Calu3 (cell line): ENCODE results near the gene UNK. TPM values are rescaled to one million over a fixed set of nuclear protein-coding genes. Genes with fewer than 3 reads are reported as not detected.

Experiments
- BruUV-seq: library from RNA; stranded (reverse); fragments of 400-500 nt; replicated peaks from 2 replicates; lab custom pipeline; 2021; lab: Mats Ljungman, UMichigan
- CTCF ChIA-PET: fragments of 300-600 bp; sonication (Branson Sonifier 250); formaldehyde crosslinking; loops from one replicate; lab custom pipeline; 2022; ENCODE audit warnings: antibody characterized with exemption; lab: Charles Lee
- DNase-seq: peaks from one replicate; pipeline ENCODE4 v3.0.0; 2022
- H3K27ac Mint-ChIP-seq: one replicate; pipeline ENCODE4 v1.8.0; 2022; ENCODE audit warnings: mixed read lengths; ENCODE audit not compliant: unreplicated experiment
- H3K27me3 Mint-ChIP-seq: one replicate; pipeline ENCODE4 v1.8.0; 2022; ENCODE audit warnings: mixed read lengths; ENCODE audit not compliant: unreplicated experiment
- H3K36me3 Mint-ChIP-seq: one replicate; pipeline ENCODE4 v1.8.0; 2022; ENCODE audit warnings: mild to moderate bottlenecking, moderate library complexity, mixed read lengths; ENCODE audit not compliant: insufficient read depth, unreplicated experiment
- H3K4me1 Mint-ChIP-seq: one replicate; pipeline ENCODE4 v1.8.0; 2022; ENCODE audit warnings: mild to moderate bottlenecking, low read depth, mixed read lengths; ENCODE audit not compliant: unreplicated experiment
- H3K4me3 Mint-ChIP-seq: one replicate; pipeline ENCODE4 v1.8.0; 2022; ENCODE audit warnings: mild to moderate bottlenecking, low read depth, moderate library complexity, mixed read lengths; ENCODE audit not compliant: unreplicated experiment
- H3K9me3 Mint-ChIP-seq: one replicate; pipeline ENCODE4 v1.8.0; 2022; ENCODE audit warnings: low read depth, mixed read lengths; ENCODE audit not compliant: unreplicated experiment
- intact Hi-C: fragments of 100-400 bp; cut with micrococcal nuclease; formaldehyde crosslinking; loops from one replicate; pipeline ENCODE4 v1.10.0; 2022; ENCODE audit not compliant: unreplicated experiment
- total RNA-seq: library from RNA; stranded (reverse); gene quantifications from 2 replicates; pipeline ENCODE4 v1.2.3, GENCODE V29; 2022
- TF ChIP-seq, protein P1 (sequence below): fragments of 200-600 bp; IDR thresholded peaks from one replicate; pipeline ENCODE4 v1.8.0; 2022; ENCODE audit warnings: antibody characterized with exemption; ENCODE audit not compliant: unreplicated experiment

UNK gene
- total RNA-seq, 1 experiment from 2014 or later = 26.0 TPM

DNA sequence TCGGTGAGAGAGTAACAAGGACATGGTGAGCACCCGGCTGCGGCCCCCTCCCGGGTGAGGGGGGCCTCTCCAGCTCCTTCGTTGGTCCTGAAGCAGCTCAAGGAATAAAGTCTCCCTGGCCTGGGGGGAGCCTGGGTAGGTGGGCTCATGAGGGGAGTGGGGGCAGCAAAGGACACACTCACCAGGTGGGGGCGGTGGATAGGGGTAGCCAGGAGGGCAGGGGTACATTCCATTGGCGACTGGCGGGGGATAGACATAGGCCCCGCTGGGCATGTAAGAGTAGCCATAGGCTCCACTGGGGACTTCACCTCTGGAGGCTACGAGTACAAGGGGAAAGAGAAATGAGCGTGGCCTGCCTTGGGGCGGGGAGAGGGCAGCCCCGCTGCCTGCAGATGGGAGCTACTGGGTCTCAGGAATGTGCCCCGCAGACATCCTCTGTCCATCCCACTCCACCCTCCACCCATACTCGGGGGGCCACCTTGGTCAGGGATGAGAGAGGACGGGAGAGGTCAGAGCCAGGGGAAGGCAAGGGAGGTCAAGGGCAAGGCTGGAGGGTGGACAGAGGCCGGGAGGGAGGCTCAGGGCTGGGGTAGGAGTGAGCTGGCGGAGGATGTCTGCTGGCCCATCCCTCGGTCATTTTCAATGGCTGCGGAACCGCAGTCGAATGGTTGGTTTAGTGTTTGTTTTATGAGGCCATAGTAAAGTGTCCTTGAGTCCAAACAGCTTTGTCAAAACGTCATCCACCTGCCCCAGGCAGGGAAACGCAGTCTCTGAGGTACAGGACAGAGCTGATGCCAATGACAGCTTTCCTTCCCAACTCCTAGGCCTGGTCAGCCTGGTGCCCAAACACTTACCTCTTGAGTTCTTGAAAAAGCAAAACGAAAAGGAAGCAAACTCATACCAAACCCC, 63.3 kb downstream of the UNK start:
- Mint-ChIP-seq H3K4me3 (peak overlapping the region; percentile 21), H3K4me1 (peaks cover 18% of the 10 kb centered on the region), H3K9me3 (no peaks in the 10 kb centered on the region), H3K36me3 (peaks cover 89% of the 10 kb centered on the region), H3K27me3 (no peaks in the 10 kb centered on the region), H3K27ac (no peak overlapping the region)
- TF ChIP-seq, protein P1, sequence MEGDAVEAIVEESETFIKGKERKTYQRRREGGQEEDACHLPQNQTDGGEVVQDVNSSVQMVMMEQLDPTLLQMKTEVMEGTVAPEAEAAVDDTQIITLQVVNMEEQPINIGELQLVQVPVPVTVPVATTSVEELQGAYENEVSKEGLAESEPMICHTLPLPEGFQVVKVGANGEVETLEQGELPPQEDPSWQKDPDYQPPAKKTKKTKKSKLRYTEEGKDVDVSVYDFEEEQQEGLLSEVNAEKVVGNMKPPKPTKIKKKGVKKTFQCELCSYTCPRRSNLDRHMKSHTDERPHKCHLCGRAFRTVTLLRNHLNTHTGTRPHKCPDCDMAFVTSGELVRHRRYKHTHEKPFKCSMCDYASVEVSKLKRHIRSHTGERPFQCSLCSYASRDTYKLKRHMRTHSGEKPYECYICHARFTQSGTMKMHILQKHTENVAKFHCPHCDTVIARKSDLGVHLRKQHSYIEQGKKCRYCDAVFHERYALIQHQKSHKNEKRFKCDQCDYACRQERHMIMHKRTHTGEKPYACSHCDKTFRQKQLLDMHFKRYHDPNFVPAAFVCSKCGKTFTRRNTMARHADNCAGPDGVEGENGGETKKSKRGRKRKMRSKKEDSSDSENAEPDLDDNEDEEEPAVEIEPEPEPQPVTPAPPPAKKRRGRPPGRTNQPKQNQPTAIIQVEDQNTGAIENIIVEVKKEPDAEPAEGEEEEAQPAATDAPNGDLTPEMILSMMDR = no peak
- DNase-seq = no peak
- BruUV-seq = no TSS peak
- intact Hi-C loops = loop anchor here (5.0 kb wide), 1 partner anchor 39 kb away; no protein-coding TSS in a partner anchor
- CTCF ChIA-PET = interaction anchor here (0.6 to 4.2 kb wide), 3 partner anchors 18 to 72 kb away, joined by 3 to 22 read pairs (median 3); partner anchors contain the start of gene TRIM47

DNA sequence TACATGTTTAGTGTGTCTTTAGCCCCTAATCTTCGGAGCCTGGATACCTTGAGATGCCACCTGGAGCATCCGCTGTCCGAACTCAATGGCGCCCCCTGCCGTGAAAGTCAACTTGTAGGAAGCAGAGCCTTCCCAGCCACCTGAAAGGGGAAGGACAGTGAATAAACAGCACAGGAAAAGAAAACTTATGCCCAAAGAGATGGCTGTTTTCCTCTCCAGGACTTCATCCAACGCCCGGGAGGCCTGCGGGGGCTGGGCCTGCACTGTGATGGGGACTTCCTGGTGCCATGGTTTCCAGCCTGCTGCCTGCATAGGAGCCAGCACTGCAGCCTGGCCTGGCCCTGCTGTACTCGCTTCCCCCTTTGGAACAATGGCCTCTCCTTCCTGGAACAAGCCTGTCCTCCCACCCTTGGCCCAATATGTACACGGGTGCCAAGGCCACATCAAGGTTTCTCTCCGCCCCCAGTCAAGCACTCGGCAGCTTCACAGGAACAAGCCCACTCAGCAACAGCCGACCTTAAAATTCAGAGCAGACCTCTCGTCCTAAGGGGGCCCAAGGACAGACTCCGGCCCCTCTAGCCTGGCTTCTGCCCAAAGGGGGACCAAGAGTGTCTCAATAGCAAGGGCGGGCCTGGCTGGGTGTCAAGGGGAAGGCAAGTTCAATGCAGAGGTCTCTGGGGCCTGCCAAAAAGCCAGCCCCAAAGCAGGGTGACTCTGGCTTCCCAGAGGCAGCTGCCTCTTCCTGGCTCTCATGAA, 64.1 kb downstream of the UNK start:
- CTCF ChIA-PET = interaction anchor here (0.6 kb wide), 2 partner anchors 18 to 284 kb away, joined by 3 to 5 read pairs; no protein-coding TSS in a partner anchor
- intact Hi-C loops = loop anchor here (5.0 kb wide), 1 partner anchor 39 kb away; no protein-coding TSS in a partner anchor
- no TSS peak for BruUV-seq
- TF ChIP-seq, protein P1 = peak; percentile 84
- H3K9me3 Mint-ChIP-seq = no peaks in the 10 kb centered on the region
- no peak overlapping the region for H3K4me3 Mint-ChIP-seq
- H3K36me3 Mint-ChIP-seq = peaks cover 91% of the 10 kb centered on the region
- no peak overlapping the region for H3K27ac Mint-ChIP-seq
- no peaks in the 10 kb centered on the region for H3K27me3 Mint-ChIP-seq
- H3K4me1 Mint-ChIP-seq = peaks cover 18% of the 10 kb centered on the region
- DNase-seq = peak; percentile 82

DNA sequence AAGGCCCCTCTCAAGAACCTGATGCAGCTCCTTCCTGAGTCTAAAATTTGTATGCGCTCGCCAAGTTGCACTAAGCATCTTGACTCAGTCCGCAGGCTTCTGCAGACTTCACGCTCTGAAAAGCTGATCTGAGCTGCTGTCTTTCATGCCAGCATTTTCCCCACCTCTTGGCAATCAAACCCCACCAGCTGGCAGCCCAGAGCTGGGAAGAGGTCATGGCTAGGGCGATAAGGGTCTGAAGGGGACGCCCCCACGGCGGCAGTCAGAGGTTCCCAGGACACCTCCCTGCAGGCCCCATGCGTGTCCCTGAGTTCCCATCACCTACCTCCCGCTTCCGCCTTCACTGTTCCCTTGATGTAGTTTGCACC, 64.7 kb downstream of the UNK start:
- DNase-seq = no peak
- H3K4me1 Mint-ChIP-seq = peaks cover 18% of the 10 kb centered on the region
- H3K36me3 Mint-ChIP-seq = peaks cover 87% of the 10 kb centered on the region
- no peak overlapping the region for H3K4me3 Mint-ChIP-seq
- no peak overlapping the region for H3K27ac Mint-ChIP-seq
- H3K9me3 Mint-ChIP-seq = no peaks in the 10 kb centered on the region
- CTCF ChIA-PET = interaction anchor here (0.6 kb wide), 1 partner anchor 284 kb away, joined by 5 read pairs; no protein-coding TSS in a partner anchor
- no TSS peak for BruUV-seq
- TF ChIP-seq, protein P1 = no peak
- intact Hi-C loops = loop anchor here (5.0 kb wide), 1 partner anchor 38 kb away; no protein-coding TSS in a partner anchor
- H3K27me3 Mint-ChIP-seq = no peaks in the 10 kb centered on the region

DNA sequence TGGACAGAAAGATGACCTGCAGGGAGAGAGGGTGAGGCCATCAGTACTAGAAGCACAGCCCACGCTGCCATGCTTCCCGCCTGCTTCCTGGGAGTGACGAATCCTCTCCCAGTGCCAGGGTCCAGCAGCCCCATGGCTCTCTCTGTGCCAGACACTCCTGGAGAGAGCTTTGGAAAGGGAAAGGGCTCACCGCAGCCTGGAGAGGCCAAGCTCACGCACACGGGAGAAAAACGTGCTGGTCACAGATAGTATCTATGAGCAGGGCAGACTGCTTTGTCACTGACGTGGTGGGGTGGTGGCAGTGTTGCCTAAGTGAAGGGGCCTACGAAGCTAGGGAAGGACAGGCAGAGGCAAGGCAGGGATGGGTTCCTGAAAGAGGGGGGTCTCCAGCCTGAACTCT, 65.1 kb downstream of the UNK start:
- TF ChIP-seq, protein P1 = no peak
- Mint-ChIP-seq H3K4me1 (peaks cover 18% of the 10 kb centered on the region), H3K27ac (no peak overlapping the region), H3K27me3 (no peaks in the 10 kb centered on the region), H3K9me3 (no peaks in the 10 kb centered on the region), H3K4me3 (no peak overlapping the region), H3K36me3 (peaks cover 82% of the 10 kb centered on the region)
- intact Hi-C loops = loop anchor here (5.0 kb wide), 1 partner anchor 38 kb away; no protein-coding TSS in a partner anchor
- CTCF ChIA-PET = interaction anchor here (0.6 kb wide), 1 partner anchor 283 kb away, joined by 5 read pairs; no protein-coding TSS in a partner anchor
- BruUV-seq = no TSS peak
- no peak for DNase-seq
